A673 (cell line): ENCODE results near the gene QRFP.

Experiments used
- CTCF ChIP-seq: fragments of 300-800, 200-600 bp; sonication (generic); conservative IDR thresholded peaks from 2 replicates; pipeline ENCODE4 v1.5.1; 2017; ENCODE audit warnings: low read depth, mild to moderate bottlenecking, antibody characterized with exemption, low read length, moderate library complexity, mixed read lengths
- EZH2 ChIP-seq: fragments of 200-600 bp; sonication (generic); IDR thresholded peaks from 2 replicates; pipeline ENCODE4 v1.6.1; 2017; ENCODE audit warnings: borderline replicate concordance, low read depth, mild to moderate bottlenecking, mixed read lengths, antibody characterized with exemption, low read length; ENCODE audit not compliant: poor library complexity, severe bottlenecking

DNA sequence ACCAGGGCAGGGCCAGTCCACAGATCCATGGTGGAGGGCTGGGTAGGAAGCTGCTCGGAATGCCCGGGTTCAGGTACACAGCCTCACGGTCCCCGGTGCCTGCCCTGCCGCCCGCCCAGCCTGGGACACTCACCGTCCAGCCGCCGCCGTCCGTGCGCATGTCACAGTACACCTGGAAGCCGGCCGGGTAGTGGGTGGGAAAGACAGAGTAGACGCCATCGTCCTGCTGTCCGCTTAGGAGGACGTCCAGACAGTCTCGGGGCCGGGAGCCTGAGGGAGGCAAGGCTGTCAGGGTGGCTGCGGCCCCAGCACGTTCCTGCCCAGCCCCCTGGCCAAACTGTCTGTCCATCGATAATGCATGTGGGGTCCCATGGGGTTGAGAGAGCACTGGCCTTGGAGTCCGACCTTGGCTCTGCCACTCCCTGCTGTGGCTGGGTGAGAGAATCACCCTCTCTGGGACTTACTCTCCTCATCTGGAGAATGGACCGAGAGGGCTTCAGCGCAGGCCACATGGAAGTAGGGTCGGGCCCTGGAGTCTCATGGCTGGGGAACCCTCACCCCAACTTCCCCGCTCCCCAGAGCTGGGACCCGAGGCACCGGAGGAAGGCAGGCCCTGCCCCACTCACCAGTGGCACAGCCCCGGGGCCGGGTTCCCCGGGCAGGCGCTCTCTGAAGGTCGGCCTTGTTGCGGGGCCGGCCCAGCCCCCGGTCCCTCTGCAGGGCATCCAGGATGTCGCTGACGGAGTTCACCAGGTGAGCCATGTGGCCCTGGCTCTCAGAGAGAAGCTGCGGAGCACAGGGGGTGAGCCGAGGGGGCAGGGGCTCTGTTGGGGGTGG lies 27.2 kb upstream of the QRFP start:
- no peak for TF ChIP-seq EZH2
- no peak for TF ChIP-seq CTCF
